ENCODE results near the gene STAP1.
"Not testable (repeated sequence)": the region's sequence is repeated elsewhere in the genome, so short reads cannot be mapped to it uniquely, and the experiment has no call there.

DNA sequence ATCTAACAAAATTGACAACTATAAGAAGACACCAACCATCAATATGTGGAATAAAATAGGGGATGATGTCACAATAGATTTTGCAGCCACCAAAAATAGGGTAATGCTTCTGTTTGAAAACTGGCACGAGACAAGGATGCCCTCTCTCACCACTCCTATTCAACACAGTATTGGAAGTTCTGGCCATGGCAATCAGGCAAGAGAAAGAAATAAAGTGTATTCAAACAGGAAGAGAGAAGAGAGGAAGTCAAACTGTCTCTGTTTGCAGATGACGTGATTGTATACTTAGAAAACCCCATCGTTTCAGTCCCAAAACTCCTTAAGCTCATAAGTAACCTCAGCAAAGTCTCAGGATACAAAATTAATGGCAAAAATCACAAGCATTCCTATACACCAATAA lies 34.4 kb upstream of the STAP1 start:
- not testable (repeated sequence) for TF ChIP-seq SUZ12 (IDR thresholded peaks at IDR 0.05; ENCODE audit: extremely low read depth, insufficient read depth, insufficient read length); YY1 (IDR thresholded peaks at IDR 0.05; ENCODE audit: insufficient read depth, insufficient read length)

Measured in NT2/D1 (cell line).